GM18508 (cell line): ENCODE results near the gene TRIM60.
"Not testable (repeated sequence)": the region's sequence is repeated elsewhere in the genome, so short reads cannot be mapped to it uniquely, and the experiment has no call there.

Experiments used
- ATAC-seq: cut with Tn5 transposase; IDR thresholded peaks from one replicate; pipeline ENCODE4 v1.9.1; 2021; ENCODE audit warnings: moderate number of reproducible peaks; ENCODE audit not compliant: insufficient read depth, unreplicated experiment

The TRIM60 gene

DNA sequence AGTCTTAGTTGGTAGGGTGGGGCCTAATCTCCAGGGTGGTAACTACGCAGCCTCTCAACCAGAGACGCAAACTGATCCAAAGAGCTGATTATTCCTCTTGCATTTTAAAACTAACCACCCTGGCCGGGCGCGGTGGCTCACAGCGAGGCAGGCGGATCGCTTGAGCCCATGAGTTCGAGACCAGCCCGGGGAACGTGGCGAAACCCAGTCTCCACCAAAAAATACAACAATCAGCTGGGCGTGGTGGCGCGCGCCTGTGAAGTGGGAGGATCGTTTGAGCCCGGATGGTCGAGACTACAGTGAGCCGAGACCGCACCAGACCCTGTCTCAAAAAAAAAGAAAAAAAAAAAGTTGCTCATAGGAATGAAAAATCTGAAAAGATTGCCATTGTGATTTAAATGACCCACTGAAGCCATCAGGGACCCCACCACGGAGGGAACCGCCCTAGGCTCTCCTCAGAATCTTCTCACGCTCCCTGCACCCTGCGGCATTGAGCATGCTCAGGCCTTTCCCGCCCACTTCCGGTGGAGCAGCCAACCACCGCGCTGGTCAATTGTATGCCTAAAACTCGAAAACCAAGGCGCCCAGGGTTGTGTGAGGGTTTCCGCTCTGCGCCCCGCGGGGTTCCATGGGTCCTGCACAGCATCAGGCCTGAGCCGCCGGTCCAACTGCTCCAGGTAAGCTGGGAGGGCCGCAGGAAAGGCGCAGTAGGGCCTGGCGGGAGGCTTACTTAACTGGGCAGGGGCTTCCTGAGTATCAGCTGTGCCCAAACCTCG lies at the start of gene TRIM60:
TSS of gene TRIM60 (plus strand) at position 564 of the 776 bp plus-strand sequence. CDS start 8,074 bp downstream, outside the sequence.
- ATAC-seq: no peak

DNA sequence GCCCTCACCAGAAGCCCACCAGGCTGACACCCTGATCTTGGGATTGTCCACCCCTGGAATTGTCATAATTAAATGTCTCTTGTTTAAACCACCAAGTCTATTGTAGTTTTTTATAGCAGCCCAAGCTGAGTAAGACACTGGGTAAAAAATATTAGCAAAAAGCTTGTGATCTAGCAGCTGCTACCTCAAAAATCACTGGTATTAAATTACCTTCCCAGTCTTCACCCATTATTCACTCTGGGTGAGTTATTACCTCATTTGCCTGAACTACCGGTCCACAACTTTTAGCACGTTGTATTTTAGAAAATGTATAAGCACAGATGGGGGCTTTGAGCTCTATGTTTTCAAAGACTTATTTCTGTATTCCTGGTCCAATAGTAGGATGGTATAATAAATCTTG lies 42.3 kb upstream of the TRIM60 start:
- no peak for ATAC-seq

DNA sequence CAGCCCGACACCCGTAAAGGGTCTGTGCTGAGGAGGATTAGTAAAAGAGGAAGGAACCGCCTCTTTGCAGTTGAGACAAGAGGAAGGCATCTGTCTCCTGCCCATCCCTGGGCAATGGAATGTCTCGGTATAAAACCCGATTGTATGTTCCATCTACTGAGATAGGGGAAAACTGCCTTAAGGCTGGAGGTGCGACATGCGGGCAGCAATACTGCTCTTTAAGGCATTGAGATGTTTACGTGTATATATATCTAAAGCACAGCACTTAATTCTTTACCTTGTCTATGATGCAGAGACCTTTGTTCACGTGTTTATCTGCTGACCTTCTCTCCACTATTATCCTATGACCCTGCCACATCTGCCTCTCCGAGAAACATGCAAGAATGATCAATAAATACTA lies 41.0 kb upstream of the TRIM60 start:
- ATAC-seq: not testable (repeated sequence)

DNA sequence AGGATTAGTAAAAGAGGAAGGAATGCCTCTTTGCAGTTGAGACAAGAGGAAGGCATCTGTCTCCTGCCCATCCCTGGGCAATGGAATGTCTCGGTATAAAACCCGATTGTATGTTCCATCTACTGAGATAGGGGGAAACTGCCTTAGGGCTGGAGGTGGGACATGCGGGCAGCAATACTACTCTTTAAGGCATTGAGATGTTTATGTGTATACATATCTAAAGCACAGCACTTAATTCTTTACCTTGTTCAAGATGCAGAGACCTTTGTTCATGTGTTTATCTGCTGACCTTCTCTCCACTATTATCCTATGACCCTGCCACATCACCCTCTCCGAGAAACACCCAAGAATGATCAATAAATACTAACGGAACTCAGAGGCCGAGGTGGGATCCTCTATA lies 35.7 kb upstream of the TRIM60 start:
- ATAC-seq: not testable (repeated sequence)

- no peak for ATAC-seq
Observed at GRCh38 chr4:164997324-164997723, 34.5 kb upstream of the TRIM60 start.

DNA sequence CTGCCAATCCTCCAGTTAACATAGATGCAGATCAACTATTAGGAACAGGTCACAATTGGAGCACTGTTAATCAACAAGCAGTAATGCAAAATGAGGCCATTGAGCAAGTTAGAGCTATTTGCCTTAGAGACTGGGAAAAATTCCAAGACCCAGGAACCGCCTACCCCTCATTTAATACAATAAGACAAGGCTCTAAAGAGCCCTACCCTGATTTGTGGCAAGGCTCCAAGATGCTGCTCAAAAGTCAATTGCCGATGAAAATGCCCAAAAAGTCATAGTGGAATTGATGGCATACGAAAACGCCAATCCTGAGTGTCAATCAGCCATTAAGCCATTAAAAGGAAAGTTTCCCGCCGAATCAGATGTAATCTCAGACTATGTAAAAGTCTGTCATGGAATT lies 33.9 kb upstream of the TRIM60 start:
- ATAC-seq: no peak

DNA sequence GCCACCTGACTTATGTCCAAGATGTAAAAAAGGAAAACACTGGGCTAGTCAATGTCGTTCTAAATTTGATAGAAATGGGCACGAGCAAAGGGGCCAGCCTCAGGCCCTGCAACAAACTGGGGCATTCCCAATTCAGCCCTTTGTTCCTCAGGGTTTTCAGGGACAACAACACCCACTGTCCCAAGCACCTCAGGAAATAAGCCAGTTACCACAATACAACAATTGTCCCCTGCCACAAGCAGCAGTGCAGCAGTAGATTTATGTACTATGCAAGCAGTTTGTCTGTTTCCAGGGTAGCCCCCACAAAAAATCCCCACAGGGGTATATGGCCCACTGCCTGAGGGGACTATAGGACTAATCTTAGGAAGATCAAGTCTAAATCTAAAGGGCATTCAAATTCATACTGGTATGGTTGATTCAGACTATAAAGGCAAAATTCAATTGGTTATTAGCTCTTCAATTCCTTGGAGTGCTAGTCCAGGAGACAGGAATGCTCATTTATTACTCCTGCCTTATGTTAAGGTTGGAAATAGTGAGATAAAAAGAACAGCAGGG lies 33.2 kb upstream of the TRIM60 start:
- not testable (repeated sequence) for ATAC-seq

DNA sequence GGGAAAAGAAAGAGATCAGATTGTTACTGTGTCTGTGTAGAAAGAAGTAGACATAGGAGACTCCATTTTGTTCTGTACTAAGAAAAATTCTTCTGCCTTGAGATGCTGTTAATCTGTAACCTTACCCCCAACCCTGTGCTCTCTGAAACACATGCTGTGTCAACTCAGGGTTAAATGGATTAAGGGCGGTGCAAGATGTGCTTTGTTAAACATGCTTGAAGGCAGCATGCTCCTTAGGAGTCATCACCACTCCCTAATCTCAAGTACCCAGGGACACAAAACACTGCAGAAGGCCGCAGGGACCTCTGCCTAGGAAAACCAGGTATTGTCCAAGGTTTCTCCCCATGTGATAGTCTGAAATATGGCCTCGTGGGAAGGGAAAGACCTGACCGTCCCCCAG lies 29.8 kb upstream of the TRIM60 start:
- not testable (repeated sequence) for ATAC-seq

DNA sequence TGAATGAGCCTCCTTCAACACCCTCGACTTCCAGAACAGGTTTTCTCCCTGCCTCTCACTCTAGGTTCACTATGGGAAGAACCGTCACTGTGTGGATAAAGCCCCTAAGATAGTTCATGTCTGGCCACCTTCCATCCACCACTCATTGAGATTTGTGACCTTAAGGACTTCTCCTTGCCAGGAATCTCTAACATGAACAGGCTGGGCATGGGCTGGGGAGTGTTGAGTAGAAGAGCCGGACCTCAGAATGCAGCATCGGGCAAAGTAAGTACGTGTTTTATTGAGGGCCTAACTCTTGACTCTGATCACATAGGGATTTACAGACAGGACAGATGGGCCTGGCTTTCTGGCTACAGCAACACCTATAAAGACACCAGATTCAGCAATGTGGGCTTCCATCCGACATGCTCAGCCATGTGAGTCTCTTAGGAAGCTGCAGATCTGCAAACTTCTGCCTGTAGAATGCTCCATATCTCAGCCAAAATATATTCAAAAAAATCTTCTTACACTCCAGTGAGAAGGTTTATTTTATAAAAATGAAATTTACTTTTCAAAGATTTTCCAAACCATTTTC lies 26.4 kb upstream of the TRIM60 start:
- ATAC-seq: no peak

DNA sequence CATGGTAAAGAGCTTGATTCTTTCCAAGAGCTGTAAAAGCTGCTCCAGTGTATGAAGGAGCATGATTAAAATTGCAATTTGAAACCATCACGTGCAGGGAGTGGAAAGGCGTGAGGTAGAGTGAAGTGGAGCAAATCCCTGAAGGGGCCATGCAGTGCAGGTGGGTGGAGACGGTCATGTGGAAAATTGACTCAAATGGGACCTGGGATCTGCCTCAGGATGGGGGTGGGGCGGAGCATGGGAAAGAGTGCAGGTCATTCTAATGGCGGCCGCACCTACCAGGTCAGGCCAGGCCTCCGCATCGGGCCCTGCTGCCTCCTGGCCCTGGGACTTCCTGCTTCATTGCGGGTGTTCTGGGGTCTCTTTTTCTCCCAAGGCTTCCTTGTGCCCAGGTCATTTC lies 25.3 kb upstream of the TRIM60 start:
- no peak for ATAC-seq

DNA sequence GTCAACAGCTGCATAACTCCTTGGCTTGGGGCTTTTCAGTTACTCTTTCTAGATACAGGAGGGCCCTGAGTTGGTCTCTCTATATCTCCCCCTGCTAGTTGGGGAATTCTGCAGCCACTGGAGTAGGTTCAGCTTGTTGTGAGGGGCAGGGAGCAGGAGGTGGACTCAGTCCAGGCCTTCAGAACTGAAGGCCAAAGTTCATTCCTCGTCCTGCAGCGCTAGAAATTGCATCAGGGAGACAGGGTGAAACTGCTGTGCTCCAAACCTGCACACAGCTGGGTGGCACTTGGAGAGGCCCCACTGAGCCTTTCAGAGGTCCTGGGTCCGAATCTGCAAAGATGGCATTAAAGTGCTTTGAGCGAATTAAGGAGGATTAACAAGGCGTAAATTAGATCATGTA lies 24.9 kb upstream of the TRIM60 start:
- ATAC-seq: no peak

- ATAC-seq: peak; percentile 53
Observed at GRCh38 chr4:165009493-165010227, 22.1 kb upstream of the TRIM60 start.

DNA sequence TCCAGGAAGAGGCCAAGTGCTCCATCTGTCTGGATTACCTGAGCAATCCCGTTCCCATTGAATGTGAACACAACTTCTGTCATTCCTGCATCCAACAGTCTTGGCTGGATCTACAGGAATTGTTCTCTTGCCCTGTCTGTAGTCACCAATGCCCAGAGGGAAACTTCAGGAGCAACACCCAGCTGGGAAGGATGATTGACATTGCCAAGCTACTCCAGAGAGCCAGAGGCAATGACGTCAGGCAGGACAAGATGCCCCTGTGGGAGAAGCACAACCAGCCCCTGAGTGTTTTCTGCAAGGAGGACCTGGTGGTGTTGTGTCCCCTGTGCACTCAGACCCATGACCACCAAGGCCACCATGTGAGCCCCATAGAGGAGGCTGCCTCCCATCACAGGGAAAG lies 21.3 kb upstream of the TRIM60 start:
- no peak for ATAC-seq

GRCh38 chr4:165010991-165011390 lies 20.8 kb upstream of the TRIM60 start:
- no peak for ATAC-seq

DNA sequence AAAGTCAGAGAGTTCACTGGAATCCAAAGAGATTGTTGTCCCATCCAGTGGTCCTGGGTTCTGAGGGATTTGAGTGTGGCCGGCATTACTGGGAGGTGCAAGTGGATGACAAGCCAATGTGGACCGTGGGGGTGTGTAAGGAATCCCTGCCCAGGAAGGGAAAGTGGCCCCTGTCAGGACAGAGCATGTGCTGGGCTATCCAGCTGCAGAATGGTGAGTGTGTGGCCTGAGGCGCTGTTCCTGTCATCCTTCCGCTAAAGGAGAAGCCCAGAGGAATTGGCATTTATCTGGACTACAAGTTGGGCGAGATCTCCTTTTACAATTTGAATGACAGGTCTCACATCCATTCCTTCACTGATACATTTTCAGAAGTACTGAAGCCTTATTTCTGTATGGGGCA lies 20.4 kb upstream of the TRIM60 start:
- ATAC-seq: no peak

DNA sequence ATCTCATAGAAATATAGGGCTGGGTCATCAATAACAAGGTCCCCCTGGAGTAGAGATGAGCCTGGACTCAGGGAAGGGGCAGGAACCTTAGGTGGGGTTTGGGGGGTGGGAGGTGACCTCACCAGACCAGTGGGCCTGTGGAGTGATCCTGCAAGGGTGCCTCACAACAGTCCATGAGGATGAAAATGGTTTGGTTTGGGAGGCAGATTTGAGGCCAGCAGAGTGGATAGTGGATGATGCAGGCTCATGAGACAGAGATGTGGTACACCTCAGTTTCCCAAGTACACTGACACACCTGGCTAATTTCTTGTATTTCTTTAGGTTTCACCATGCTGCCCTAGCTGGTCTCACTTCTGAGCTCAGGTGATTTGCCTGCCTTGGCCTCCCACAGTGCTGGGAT lies 18.1 kb upstream of the TRIM60 start:
- ATAC-seq: no peak

DNA sequence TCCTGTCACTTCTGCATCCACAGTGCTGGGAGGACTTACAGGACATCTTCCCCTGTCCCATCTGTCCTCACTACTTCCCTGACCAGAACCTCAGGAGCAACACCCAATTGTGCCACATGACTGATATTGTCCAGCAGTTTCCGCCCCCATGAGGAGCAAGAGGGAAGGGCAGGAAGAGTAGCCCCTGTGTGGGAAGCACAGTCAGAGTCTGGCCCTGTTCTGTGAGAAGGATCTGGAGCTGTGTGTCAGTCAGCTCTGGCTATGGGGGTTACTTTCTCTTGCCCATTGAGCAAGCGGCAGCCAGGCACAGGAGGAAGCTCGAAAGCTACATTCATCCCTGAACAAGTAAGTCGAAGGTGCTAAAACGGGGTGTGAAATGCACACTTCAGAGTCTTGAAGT lies 14.8 kb upstream of the TRIM60 start:
- no peak for ATAC-seq

DNA sequence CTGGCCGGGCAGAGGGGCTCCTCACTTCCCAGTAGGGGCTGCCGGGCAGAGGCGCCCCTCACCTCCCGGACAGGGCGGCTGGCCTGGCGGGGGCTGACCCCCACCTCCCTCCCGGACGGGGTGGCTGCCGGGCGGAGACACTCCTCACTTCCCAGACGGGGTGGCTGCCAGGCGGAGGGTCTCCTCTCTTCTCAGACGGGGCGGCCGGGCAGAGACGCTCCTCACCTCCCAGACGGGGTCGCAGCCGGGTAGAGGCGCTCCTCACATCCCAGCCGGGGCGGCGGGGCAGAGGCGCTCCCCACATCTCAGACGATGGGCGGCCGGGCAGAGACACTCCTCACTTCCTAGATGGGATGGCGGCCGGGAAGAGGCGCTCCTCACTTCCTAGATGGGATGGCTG lies 11.8 kb upstream of the TRIM60 start:
- not testable (repeated sequence) for ATAC-seq

DNA sequence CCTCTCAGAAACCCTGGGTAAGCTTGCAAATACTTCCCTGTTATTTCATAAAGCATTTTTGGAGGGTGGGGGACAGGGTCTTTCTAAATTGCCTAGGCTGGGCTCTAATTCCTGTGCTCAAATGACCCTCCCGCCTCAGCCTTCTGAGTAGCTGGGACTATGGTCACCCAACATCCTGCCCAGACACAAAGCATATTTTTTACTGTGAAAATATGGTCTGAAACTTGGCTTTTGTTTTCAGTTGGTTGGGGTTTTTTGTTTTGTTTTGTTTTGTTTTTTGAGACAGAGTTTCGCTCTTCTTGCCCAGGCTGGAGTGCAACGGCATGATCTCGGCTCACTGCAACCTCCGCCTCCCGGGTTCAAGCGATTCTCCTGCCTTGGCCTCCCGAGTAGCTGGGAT lies 6.0 kb upstream of the TRIM60 start:
- ATAC-seq: not testable (repeated sequence)

- no peak for ATAC-seq
Observed at GRCh38 chr4:165027762-165028402, 3.9 kb upstream of the TRIM60 start.

DNA sequence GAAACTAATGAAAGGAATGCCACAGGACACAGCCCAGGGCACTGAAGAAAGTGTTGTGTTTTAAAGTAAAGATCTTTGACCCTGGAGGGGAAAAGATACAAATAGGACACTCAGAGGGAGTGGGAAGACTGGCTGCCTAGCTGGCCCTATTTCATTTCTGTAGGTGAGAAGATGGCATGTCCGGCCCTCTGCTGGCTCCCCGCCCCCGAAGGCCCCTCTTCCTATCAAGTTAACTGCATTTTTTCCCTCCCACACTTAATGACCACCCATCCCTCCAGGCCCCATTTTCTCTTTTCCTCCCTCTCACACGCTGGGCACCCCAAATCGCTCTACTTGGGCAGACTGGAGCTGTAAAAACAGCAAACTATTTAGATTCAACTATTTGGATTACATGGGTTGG lies 16.4 kb downstream of the TRIM60 start:
- no peak for ATAC-seq
